IMR-90 (cell line): ENCODE measurements around the gene DTHD1. TPM values are rescaled to one million over a fixed set of nuclear protein-coding genes. Genes with fewer than 3 reads are reported as not detected.

Experiments used
- ATAC-seq: fragments of 200-7000 bp; cut with Tn5 transposase; 2 replicates; pipeline ENCODE4 v1.9.1; 2020; ENCODE audit warnings: low read depth, mild to moderate bottlenecking, moderate library complexity
- BruUV-seq: library from RNA; stranded (reverse); fragments of 400-500 nt; replicated peaks from 2 replicates; lab custom pipeline; 2021; lab: Mats Ljungman, UMichigan
- CTCF ChIA-PET: fragments of 300-600 bp; formaldehyde crosslinking; extraction: SDS; loops from one replicate; lab custom pipeline; 2021; ENCODE audit warnings: antibody characterized with exemption; lab: Yijun Ruan, JAX
- POLR2A ChIA-PET: fragments of 300-600 bp; sonication (Branson Sonifier 250); formaldehyde crosslinking; loops from one replicate; lab custom pipeline; 2022; ENCODE audit warnings: antibody characterized with exemption; ENCODE audit not compliant: unreplicated experiment; lab: Charles Lee
- DNase-seq: peaks from one replicate; pipeline ENCODE4 v3.0.0; 2013
- H2AFZ ChIP-seq: replicated peaks from 2 replicates; pipeline ENCODE3; 2013; ENCODE audit warnings: low read length, mild to moderate bottlenecking; ENCODE audit not compliant: poor library complexity
- H2AK5ac ChIP-seq: 2 replicates; pipeline ENCODE4 v1.6.1; 2013; ENCODE audit warnings: low read depth, low read length, inconsistent platforms
- H2AK9ac ChIP-seq: replicated peaks from 2 replicates; pipeline ENCODE3; 2013; ENCODE audit warnings: mild to moderate bottlenecking, low read depth, low read length, moderate library complexity; ENCODE audit not compliant: poor library complexity
- H2BK120ac ChIP-seq: 2 replicates; pipeline ENCODE4 v1.6.1; 2013; ENCODE audit warnings: low read depth, low read length, inconsistent platforms
- H2BK15ac ChIP-seq: 3 replicates; pipeline ENCODE4 v1.6.1; 2013; ENCODE audit warnings: low read depth, low read length, inconsistent platforms
- H2BK20ac ChIP-seq: 2 replicates; pipeline ENCODE4 v1.6.1; 2013; ENCODE audit warnings: low read depth, mild to moderate bottlenecking, inconsistent platforms, low read length, moderate library complexity
- H2BK5ac ChIP-seq: 2 replicates; pipeline ENCODE4 v1.6.1; 2013; ENCODE audit warnings: mild to moderate bottlenecking, low read depth, low read length, inconsistent platforms; ENCODE audit not compliant: poor library complexity, severe bottlenecking
- H3K14ac ChIP-seq: replicated peaks from 2 replicates; pipeline ENCODE4 v1.6.1; 2013; ENCODE audit warnings: low read depth, low read length, inconsistent platforms
- H3K18ac ChIP-seq: 2 replicates; pipeline ENCODE4 v1.6.1; 2013; ENCODE audit warnings: low read depth, low read length, control low read depth
- H3K23ac ChIP-seq: 2 replicates; pipeline ENCODE4 v1.6.1; 2013; ENCODE audit warnings: low read depth, low read length, inconsistent platforms
- H3K27ac ChIP-seq: 2 replicates; pipeline ENCODE4 v1.5.1; 2013; ENCODE audit warnings: mild to moderate bottlenecking, control low read depth, low read length; ENCODE audit not compliant: insufficient read depth
- H3K27me3 ChIP-seq: 2 replicates; pipeline ENCODE4 v1.6.1; 2013; ENCODE audit warnings: low read length; ENCODE audit not compliant: control insufficient read depth, insufficient read depth
- H3K36me3 ChIP-seq: 2 replicates; pipeline ENCODE4 v1.6.1; 2013; ENCODE audit warnings: low read length, mixed read lengths; ENCODE audit not compliant: control insufficient read depth, insufficient read depth
- H3K4ac ChIP-seq: 2 replicates; pipeline ENCODE4 v1.6.1; 2013; ENCODE audit warnings: low read depth, low read length, inconsistent platforms
- H3K4me1 ChIP-seq: 2 replicates; pipeline ENCODE4 v1.6.1; 2013; ENCODE audit warnings: low read length, mixed read lengths; ENCODE audit not compliant: control insufficient read depth, insufficient read depth
- H3K4me2 ChIP-seq: 2 replicates; pipeline ENCODE4 v1.6.1; 2013; ENCODE audit warnings: low read depth, mild to moderate bottlenecking, control low read depth, low read length, moderate library complexity
- H3K4me3 ChIP-seq: 2 replicates; pipeline ENCODE4 v1.5.1; 2013; ENCODE audit warnings: low read depth, mild to moderate bottlenecking, control low read depth, low read length, moderate library complexity; ENCODE audit not compliant: insufficient read depth
- H3K56ac ChIP-seq: 2 replicates; pipeline ENCODE4 v1.6.1; 2013; ENCODE audit warnings: low read length, inconsistent platforms; ENCODE audit not compliant: insufficient read depth; ENCODE audit errors: extremely low read depth
- H3K79me1 ChIP-seq, 2 experiments: 2 replicates each; pipeline ENCODE4 v1.6.1; 2013; ENCODE audit warnings: low read length in 2 of 2, inconsistent platforms in 1 of 2, low read depth in 1 of 2
- H3K9ac ChIP-seq: 2 replicates; pipeline ENCODE4 v1.6.1; 2013; ENCODE audit warnings: low read depth, low read length, control low read depth
- H3K9me1 ChIP-seq: 2 replicates; pipeline ENCODE4 v1.6.1; 2013; ENCODE audit warnings: low read length, inconsistent platforms; ENCODE audit not compliant: insufficient read depth
- H3K9me3 ChIP-seq: 2 replicates; pipeline ENCODE4 v1.6.1; 2013; ENCODE audit warnings: low read length; ENCODE audit not compliant: control insufficient read depth, insufficient read depth
- H4K20me1 ChIP-seq: 2 replicates; pipeline ENCODE4 v1.6.1; 2013; ENCODE audit warnings: low read length, inconsistent platforms; ENCODE audit not compliant: insufficient read depth
- H4K5ac ChIP-seq: 2 replicates; pipeline ENCODE4 v1.6.1; 2013; ENCODE audit warnings: mild to moderate bottlenecking, low read depth, low read length, control low read depth
- H4K8ac ChIP-seq, 2 experiments: 2 replicates each; pipeline ENCODE4 v1.6.1; 2013; ENCODE audit warnings: low read depth in 2 of 2, low read length in 2 of 2, control low read depth in 1 of 2, inconsistent platforms in 1 of 2
- H4K91ac ChIP-seq: 2 replicates; pipeline ENCODE4 v1.6.1; 2013; ENCODE audit warnings: low read depth, low read length, inconsistent platforms; ENCODE audit not compliant: insufficient read depth
- CEBPB ChIP-seq: IDR thresholded peaks from 2 replicates; pipeline ENCODE4 v1.6.1; 2012; ENCODE audit warnings: low read depth, low read length, improper control_type of control experiment
- CHD1 ChIP-seq: IDR thresholded peaks from 2 replicates; pipeline ENCODE4 v1.6.1; 2012; ENCODE audit warnings: low read depth, low read length, improper control_type of control experiment
- CTCF ChIP-seq: conservative IDR thresholded peaks from 2 replicates; pipeline ENCODE4 v1.5.1; 2012; ENCODE audit warnings: mild to moderate bottlenecking, low read depth, low read length, improper control_type of control experiment
- MAZ ChIP-seq: IDR thresholded peaks from 2 replicates; pipeline ENCODE4 v1.6.1; 2012; ENCODE audit warnings: low read depth, mild to moderate bottlenecking, low read length, improper control_type of control experiment, moderate library complexity, borderline replicate concordance
- RCOR1 ChIP-seq: IDR thresholded peaks from 2 replicates; pipeline ENCODE4 v1.6.1; 2012; ENCODE audit warnings: mild to moderate bottlenecking, low read length, improper control_type of control experiment; ENCODE audit not compliant: insufficient replicate concordance
- SMC3 ChIP-seq: fragments of 150-350 bp; IDR thresholded peaks from 2 replicates; pipeline ENCODE4 v1.6.1; 2016; ENCODE audit warnings: low read depth, mild to moderate bottlenecking, antibody characterized with exemption, low read length, moderate library complexity
- WGBS, 2 experiments: methylation state at CpG; one replicate each; pipeline versions ENCODE4 v1.1.5 to v1.1.7; 2013; ENCODE audit warnings: missing lambda C conversion rate in 2 of 2; ENCODE audit not compliant: insufficient read length in 1 of 2; ENCODE audit errors: extremely low coverage in 2 of 2; 5-methylcytosine and 5-hydroxymethylcytosine counted together
- dilution Hi-C: fragments of 300-500 bp; cut with HindIII; formaldehyde crosslinking; loops from one replicate; pipeline ENCODE4 v1.14.3; 2018; ENCODE audit warnings: low sequenced_read_pairs; ENCODE audit not compliant: unreplicated experiment
- in situ Hi-C: fragments of 300-500 bp; cut with MboI; formaldehyde crosslinking; loops from 3 replicates; pipeline ENCODE4 v1.14.3; 2019; ENCODE audit warnings: low sequenced_read_pairs, inconsistent platforms, mixed read lengths
- intact Hi-C: fragments of 100-400 bp; cut with micrococcal nuclease; formaldehyde crosslinking; loops from 2 replicates; pipeline ENCODE4 v1.10.0; 2022
- polyA plus RNA-seq, 3 experiments: library from polyadenylated mRNA; depleted of rRNA; stranded (reverse); fragments of >200 nt; gene quantifications; 2 replicates each; pipeline ENCODE4 v1.2.3, GENCODE V29; 2012; ENCODE audit warnings: low replicate concordance in 1 of 3
- total RNA-seq: library from RNA; depleted of rRNA; stranded (reverse); fragments of >200 nt; gene quantifications from 2 replicates; pipeline ENCODE4 v1.2.3, GENCODE V29; 2012

Gene DTHD1
- total and polyA plus RNA-seq, 2 of the 4 experiments (the other 2 are of a cell fraction): not detected

- dilution Hi-C loops (no loop called here), intact Hi-C loops (no loop called here), in situ Hi-C loops (no loop called here)
- no peak overlapping the region for H3K9ac ChIP-seq
- H3K4ac ChIP-seq: no peak overlapping the region
- ChIA-PET CTCF (no interaction called here), POLR2A (no interaction called here)
- H2AFZ ChIP-seq: no peak overlapping the region
- no peak overlapping the region for H3K56ac ChIP-seq
- no peak overlapping the region for H3K18ac ChIP-seq
- H3K36me3 ChIP-seq: no peaks in the 10 kb centered on the region
- H3K14ac ChIP-seq: no peak overlapping the region
- H3K23ac ChIP-seq: no peak overlapping the region
- no peak overlapping the region for H3K4me3 ChIP-seq
- H3K9me1 ChIP-seq: no peaks in the 10 kb centered on the region
- no peak for TF ChIP-seq MAZ
- no peak for TF ChIP-seq RCOR1
- TF ChIP-seq CHD1: no peak
- no peak for TF ChIP-seq SMC3
- TF ChIP-seq CEBPB: no peak
- TF ChIP-seq CTCF: no peak
- H3K27ac ChIP-seq: no peak overlapping the region
- H2AK5ac ChIP-seq: no peak overlapping the region
- no peak for DNase-seq
- no peaks in the 10 kb centered on the region for H3K27me3 ChIP-seq
- no peak overlapping the region for H2BK20ac ChIP-seq
- H2BK5ac ChIP-seq: no peak overlapping the region
- H2BK15ac ChIP-seq: no peak overlapping the region
- H4K8ac ChIP-seq: no peak overlapping the region
- H3K79me1 ChIP-seq: no peaks in the 10 kb centered on the region
- H4K91ac ChIP-seq: no peak overlapping the region
- no peak overlapping the region for H2AK9ac ChIP-seq
- no peaks in the 10 kb centered on the region for H3K4me1 ChIP-seq
- no peaks in the 10 kb centered on the region for H4K20me1 ChIP-seq
- WGBS, 2 experiments: no CpG with 5 or more reads among the region's 4 CpGs
- no peak overlapping the region for H3K4me2 ChIP-seq
- H2BK120ac ChIP-seq: no peak overlapping the region
- no peaks in the 10 kb centered on the region for H3K9me3 ChIP-seq
- no TSS peak for BruUV-seq
- no peak for ATAC-seq
- no peak overlapping the region for H4K5ac ChIP-seq
Measured at GRCh38 chr4:36269101-36269500, 12.3 kb upstream of the DTHD1 start.
